Activated CD4-positive, alpha-beta T cell treated with anti-CD3 and anti-CD28 coated beads, Interleukin-2, Interleukin-4, amounts not matched to agents 100 ng/mL and 50 ng/mL, durations not matched to agents 16 hours and 8 hours (primary cell): ENCODE measurements around the gene GARIN3.

Experiments used
- DNase-seq: peaks from one replicate; pipeline ENCODE4 v3.0.0-alpha.2; 2020; ENCODE audit warnings: low spot score

GARIN3 gene

DNA sequence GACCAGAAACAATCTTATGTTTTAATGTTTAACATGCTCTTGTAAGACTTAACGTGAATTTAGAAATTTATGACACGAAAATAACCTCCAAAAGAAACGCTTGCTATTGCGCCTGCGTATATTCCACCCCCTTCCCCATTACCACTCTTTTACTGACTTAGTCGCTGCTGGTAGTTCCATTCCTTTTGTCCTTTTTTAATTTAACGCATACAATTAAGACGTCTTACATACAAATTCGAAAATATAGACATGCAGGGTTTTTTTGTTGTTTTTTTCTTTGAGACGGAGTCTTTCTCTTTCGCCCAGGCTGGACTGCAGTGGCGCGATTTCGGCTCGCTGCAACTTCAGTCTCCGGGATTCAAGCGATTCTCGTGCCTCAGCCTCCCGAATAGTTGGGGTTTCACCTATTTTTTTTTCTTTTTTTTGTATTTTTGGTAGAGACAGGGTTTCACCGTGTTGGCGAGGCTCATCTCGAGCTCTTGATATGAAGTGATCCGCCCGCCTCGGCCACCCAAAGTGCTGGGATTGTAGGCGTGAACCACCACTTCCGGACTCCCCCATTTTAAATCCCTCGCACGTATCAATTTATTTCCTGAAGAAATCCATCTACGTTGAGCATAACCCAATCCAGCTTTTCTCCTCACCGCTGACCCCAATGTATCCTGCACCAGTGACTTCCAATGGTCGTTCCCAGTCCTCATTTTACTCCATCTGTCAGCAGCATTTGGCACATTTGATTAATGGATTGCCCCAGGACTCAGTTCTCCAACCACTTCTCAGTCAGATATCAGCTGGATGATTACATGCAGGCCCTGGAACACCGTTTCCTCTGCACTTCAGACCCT lies 22.7 kb downstream of the GARIN3 start:
- peak; percentile 66 for DNase-seq

GRCh38 chr5:157142317-157143126 lies 23.5 kb downstream of the GARIN3 start, which contains the start of gene MED7:
TSS of gene MED7 (minus strand) at chr5:157142865. CDS start at chr5:157139431, 3,434 bp downstream.
- DNase-seq: peak; percentile 100

GRCh38 chr5:157137691-157138090 lies 28.4 kb downstream of the GARIN3 start:
- DNase-seq: no peak

GRCh38 chr5:157132281-157132612 lies 33.8 kb downstream of the GARIN3 start:
- DNase-seq: no peak

DNA sequence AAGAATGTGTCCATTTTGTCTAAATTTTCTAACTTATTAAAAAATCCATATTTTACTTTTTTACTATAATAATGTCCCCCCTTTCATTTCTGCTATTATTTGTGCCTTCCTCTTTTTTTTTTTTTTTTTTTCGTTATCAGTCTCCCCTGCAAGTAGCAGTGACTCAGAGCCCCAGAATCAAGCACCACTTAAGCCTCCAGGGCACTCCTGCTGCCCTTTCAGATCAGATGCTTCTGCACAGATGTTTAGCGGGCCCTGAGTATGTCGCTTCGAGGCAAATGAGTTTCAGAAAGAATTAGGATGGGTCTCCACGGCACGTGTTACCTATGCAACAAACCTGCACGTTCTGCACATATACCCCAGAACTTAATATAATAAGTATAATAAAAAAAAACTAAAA lies 35.1 kb downstream of the GARIN3 start:
- no peak for DNase-seq

DNA sequence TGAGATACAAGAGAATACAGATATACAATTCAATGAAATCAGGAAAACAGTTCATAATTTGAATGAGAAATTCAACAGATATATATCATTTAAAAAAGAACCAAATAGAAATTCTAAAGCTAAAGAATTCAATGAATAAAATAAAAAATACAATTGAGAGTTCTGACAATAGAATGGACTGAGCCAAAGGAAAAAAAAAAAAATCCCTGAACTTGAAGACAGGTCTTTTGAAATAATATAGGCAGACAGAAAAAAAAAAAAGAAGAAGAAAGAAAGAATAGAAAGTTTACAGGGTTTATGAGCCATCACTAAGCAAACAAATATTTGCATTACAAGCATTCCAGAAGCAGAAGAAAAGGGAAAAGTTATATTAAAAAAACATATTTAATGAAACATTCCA lies 44.4 kb downstream of the GARIN3 start:
- DNase-seq: no peak

DNA sequence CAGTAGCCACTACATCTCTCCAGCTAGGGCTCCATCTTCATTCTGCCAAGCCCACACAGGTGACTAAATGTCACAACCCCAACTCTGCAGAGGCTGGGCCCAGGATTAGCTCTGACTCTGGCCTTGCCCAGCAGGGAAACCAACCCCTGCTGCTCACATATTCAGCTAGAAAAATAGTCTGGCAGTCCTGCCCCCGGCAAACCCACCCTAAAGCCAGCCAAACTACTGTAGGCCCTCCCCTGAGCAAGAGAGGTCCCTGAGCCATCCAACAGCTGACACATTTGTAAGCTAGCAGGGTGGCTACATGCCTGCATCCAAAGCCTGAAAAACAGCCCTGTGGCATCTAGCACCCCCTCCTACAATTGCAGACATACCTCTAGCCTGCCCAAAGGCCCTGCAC lies 46.0 kb downstream of the GARIN3 start:
- DNase-seq: no peak

DNA sequence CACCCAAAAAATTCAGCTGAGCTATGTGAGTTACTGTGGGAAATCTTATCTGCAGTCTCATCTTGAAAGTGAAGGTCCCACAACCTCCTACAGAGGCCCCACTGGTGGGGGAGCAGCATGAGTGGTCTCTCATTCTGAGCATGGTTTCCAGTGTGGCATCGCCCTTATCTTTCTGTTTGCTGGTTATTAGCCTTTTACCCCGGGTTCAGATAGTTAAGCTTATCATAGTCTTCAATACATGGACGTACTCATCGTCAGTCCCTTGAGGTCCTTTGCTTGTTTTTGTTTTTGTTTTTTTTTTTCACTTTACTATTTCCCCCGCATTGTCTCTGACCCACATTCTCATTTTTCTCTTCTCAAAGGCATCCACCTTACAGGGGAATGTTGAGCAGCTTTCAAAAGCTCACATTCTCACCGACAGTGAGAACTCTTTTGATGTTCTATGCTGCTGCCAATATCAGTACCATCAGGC lies 49.5 kb downstream of the GARIN3 start:
- peak; percentile 34 for DNase-seq

- no peak for DNase-seq
These were observed 50.6 kb downstream of the GARIN3 start for GRCh38 chr5:157115502-157115901.

DNA sequence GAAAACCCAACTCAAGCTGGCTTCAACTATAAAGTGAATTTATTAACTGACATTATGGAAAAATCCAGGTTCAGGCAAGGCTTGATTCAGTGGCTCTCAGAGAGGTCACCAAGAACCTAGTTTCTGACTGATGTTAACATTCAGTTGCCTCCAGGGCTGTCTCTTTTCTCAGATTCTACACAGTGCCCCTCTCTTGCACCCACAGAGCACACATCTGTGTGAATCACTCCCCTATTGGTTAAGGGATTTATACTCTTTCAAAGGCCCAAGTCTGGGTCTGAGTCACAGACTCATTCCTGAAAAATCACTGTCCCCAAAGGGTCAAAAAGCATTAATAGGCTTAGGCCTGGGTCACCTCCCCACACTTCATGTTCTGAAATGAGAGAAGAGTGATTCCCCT lies 51.1 kb downstream of the GARIN3 start:
- no peak for DNase-seq

GRCh38 chr5:157113002-157113401 lies 53.1 kb downstream of the GARIN3 start:
- DNase-seq: peak; percentile 24
